Stomach smooth muscle (tissue), 2 donors: ENCODE measurements around the gene MAFB.
A peak's percentile ranks its signal among the peaks of the same experiment; 100 is the strongest.
"Not testable (repeated sequence)": the region's sequence is repeated elsewhere in the genome, so short reads cannot be mapped to it uniquely, and the experiment has no call there.

Experiments
- H3K27ac ChIP-seq: one replicate; pipeline ENCODE4 v1.7.0; 2013; ENCODE audit warnings: mild to moderate bottlenecking, low read length, inconsistent platforms
- H3K27me3 ChIP-seq, 2 donors: one replicate each; pipeline ENCODE4 v1.7.0; 2013; ENCODE audit warnings: low read length in 2 of 2; ENCODE audit not compliant: insufficient read depth in 2 of 2, control insufficient read depth in 1 of 2
- H3K36me3 ChIP-seq, 2 donors: one replicate each; pipeline ENCODE4 v1.7.0; 2013; ENCODE audit warnings: low read length in 2 of 2; ENCODE audit not compliant: control insufficient read depth in 2 of 2, insufficient read depth in 2 of 2
- H3K4me1 ChIP-seq: one replicate; pipeline ENCODE4 v1.7.0; 2013; ENCODE audit warnings: low read length; ENCODE audit not compliant: control insufficient read depth, insufficient read depth
- H3K4me3 ChIP-seq, 2 donors: one replicate each; pipeline ENCODE4 v1.7.0; 2013; ENCODE audit warnings: low read length in 2 of 2
- H3K9ac ChIP-seq, 2 donors: one replicate each; pipeline ENCODE4 v1.7.0; 2013; ENCODE audit warnings: low read length in 2 of 2, mild to moderate bottlenecking in 1 of 2
- H3K9me3 ChIP-seq, 2 donors: one replicate each; pipeline ENCODE4 v1.7.0; 2013; ENCODE audit warnings: low read length in 2 of 2; ENCODE audit not compliant: control insufficient read depth in 2 of 2
- donor health status: healthy.
- donor health status: Pancreatic carcinoma.

The MAFB gene

GRCh38 chr20:40689100-40689942 lies at the start of gene MAFB:
MAFB (minus strand) TSS chr20:40689236; CDS start chr20:40688850, 386 bp downstream.
- Histone ChIP-seq H3K27me3 (peaks cover 34 to 43% of the 10 kb centered on the region in 2 donors), H3K36me3 (peaks cover 0 to 4% of the 10 kb centered on the region in 2 donors), H3K4me3 (peak within 1 kb of the TSS; percentile 85), H3K27ac (peak within 1 kb of the TSS; percentile 95), H3K9ac (peak within 1 kb of the TSS; percentile 72 to 85), H3K9me3 (no peaks in the 10 kb centered on the region), H3K4me1 (peaks cover 45% of the 10 kb centered on the region)

- not testable (repeated sequence) for H3K36me3 ChIP-seq, H3K9me3 ChIP-seq, H3K9ac ChIP-seq, H3K27me3 ChIP-seq, H3K4me1 ChIP-seq, H3K27ac ChIP-seq, H3K4me3 ChIP-seq
Measured at GRCh38 chr20:40736468-40736867, 47.4 kb upstream of the MAFB start.

DNA sequence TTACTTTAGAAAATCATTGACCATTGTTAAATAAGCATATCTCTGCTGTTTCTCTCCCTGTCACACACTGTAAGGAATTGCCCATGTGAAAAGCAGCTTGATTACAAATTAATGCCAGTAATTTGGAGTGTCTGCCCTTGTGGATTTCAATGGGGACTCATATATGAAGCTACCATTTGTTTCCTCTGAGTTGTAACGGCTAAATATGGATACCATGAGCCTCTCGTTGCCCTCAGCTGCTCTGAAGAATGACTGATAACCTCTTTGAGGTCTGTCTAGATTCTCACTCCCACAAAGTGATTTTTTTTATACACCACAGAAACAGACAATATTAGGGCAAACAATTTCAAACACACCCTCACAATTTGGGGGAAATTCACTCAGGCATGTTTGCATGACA lies 40.0 kb upstream of the MAFB start:
- no peaks in the 10 kb centered on the region for H3K9me3 ChIP-seq
- no peaks in the 10 kb centered on the region for H3K36me3 ChIP-seq
- no peaks in the 10 kb centered on the region for H3K4me1 ChIP-seq
- H3K27ac ChIP-seq = no peak overlapping the region
- no peak overlapping the region for H3K9ac ChIP-seq
- H3K4me3 ChIP-seq = no peak overlapping the region
- H3K27me3 ChIP-seq = no peaks in the 10 kb centered on the region

DNA sequence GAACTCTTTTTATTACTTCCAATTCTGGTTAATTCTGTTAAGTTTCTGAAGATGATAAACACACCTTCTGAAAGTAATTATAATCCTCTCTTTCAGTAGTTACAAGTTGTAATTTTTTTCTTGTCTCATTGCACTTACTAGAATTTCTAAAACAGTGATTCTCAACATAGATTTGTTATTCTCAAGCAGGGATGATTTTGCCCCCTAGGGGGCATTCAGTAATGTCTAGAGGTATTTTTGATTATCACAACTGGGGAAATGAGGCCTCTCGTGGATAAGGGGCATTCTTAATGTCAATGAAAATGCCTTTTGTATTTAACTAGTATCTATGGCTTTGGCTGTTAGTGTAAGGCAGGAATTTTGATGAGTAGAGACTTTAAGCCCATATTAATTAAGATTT lies 39.4 kb upstream of the MAFB start:
- no peaks in the 10 kb centered on the region for H3K4me1 ChIP-seq

DNA sequence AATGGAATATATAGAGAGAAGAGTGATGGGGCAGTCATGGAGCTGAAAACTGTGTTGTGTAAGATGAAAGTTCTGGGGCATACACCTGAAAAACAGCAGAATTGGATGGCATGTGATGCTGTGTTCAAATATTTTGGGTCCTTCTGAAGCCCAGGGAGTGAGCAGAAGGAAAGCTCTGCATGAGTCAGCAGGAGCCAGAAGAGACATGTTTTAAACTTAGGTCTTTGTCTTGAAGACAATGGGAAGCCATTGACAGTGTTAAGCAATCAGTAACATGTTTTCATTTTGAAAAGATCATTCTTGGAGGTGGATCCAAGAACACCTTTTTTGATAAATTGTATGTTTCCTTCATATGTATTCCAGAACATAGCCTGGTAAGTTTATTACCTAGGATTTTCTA lies 38.9 kb upstream of the MAFB start:
- Histone ChIP-seq H3K27me3 (no peaks in the 10 kb centered on the region), H3K4me3 (no peak overlapping the region), H3K27ac (no peak overlapping the region), H3K36me3 (no peaks in the 10 kb centered on the region), H3K9ac (no peak overlapping the region), H3K4me1 (no peaks in the 10 kb centered on the region), H3K9me3 (no peaks in the 10 kb centered on the region)

More for the DNA sequence above, 39.4 kb upstream of the MAFB start:
- H3K27ac ChIP-seq = no peak overlapping the region
- no peaks in the 10 kb centered on the region for H3K36me3 ChIP-seq
- H3K9me3 ChIP-seq = no peaks in the 10 kb centered on the region
- no peak overlapping the region for H3K9ac ChIP-seq
- H3K27me3 ChIP-seq = no peaks in the 10 kb centered on the region
- H3K4me3 ChIP-seq = no peak overlapping the region

- H3K27ac ChIP-seq = no peak overlapping the region
- no peaks in the 10 kb centered on the region for H3K4me1 ChIP-seq
- H3K4me3 ChIP-seq = no peak overlapping the region
- H3K9ac ChIP-seq = no peak overlapping the region
- no peaks in the 10 kb centered on the region for H3K36me3 ChIP-seq
- H3K27me3 ChIP-seq = no peaks in the 10 kb centered on the region
- no peaks in the 10 kb centered on the region for H3K9me3 ChIP-seq
Measured at GRCh38 chr20:40726776-40727175, 37.7 kb upstream of the MAFB start.

- Histone ChIP-seq H3K4me1 (no peaks in the 10 kb centered on the region), H3K9ac (no peak overlapping the region), H3K27ac (no peak overlapping the region), H3K4me3 (no peak overlapping the region), H3K9me3 (no peaks in the 10 kb centered on the region), H3K36me3 (no peaks in the 10 kb centered on the region), H3K27me3 (no peaks in the 10 kb centered on the region)
Measured at GRCh38 chr20:40724566-40724965, 35.5 kb upstream of the MAFB start.

DNA sequence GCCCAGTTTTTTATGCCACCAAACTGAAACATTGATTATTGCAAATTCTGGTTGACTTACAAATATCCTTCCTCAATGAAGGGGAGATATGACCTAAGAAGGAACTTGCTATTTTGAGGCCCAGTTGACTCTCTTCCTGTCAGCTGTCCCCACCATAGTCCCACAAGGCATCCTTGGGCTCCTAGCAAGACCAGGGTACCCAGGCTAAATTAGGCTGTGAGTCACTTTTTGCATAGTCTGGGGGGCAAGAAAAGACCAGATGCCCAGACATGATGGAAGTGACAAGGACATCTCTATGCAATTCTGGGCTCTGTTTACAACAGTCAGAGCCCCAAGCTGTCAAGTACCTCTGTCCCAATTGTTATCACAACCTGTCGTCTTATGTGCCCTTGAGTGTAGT lies 31.8 kb upstream of the MAFB start:
- no peaks in the 10 kb centered on the region for H3K9me3 ChIP-seq
- no peaks in the 10 kb centered on the region for H3K4me1 ChIP-seq
- no peak overlapping the region for H3K4me3 ChIP-seq
- no peaks in the 10 kb centered on the region for H3K36me3 ChIP-seq
- peaks cover 4% of the 10 kb centered on the region in 2 donors for H3K27me3 ChIP-seq
- no peak overlapping the region for H3K27ac ChIP-seq
- no peak overlapping the region for H3K9ac ChIP-seq

DNA sequence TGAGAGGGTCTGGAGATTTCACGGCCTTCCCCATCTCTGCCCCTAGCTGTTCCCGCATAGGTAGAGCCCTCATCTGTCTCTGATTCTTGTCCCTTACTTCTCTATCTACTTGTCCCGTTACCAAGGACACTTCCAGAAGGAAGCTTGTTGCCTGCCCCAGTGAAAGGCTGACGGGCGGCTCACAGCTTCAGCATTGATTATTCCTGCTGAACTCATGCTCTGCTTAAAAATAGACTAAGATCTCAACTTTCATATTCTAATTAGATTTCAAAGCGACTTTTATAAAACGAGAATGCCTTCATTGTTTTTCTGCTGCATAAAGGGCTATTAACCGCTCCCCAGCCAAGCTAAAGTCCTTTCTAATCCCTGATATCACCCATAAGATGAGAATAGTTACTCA lies 31.1 kb upstream of the MAFB start:
- Histone ChIP-seq H3K36me3 (no peaks in the 10 kb centered on the region), H3K9me3 (no peaks in the 10 kb centered on the region), H3K27ac (no peak overlapping the region), H3K9ac (no peak overlapping the region), H3K4me3 (no peak overlapping the region), H3K4me1 (no peaks in the 10 kb centered on the region), H3K27me3 (peaks cover 4 to 5% of the 10 kb centered on the region in 2 donors)

- Histone ChIP-seq H3K27me3 (peaks cover 4 to 5% of the 10 kb centered on the region in 2 donors), H3K4me1 (no peaks in the 10 kb centered on the region), H3K36me3 (no peaks in the 10 kb centered on the region), H3K9ac (no peak overlapping the region), H3K27ac (no peak overlapping the region), H3K4me3 (no peak overlapping the region), H3K9me3 (no peaks in the 10 kb centered on the region)
Measured at GRCh38 chr20:40718982-40719729, 30.1 kb upstream of the MAFB start.
